ENCODE measurements around the gene TESMIN. TPM values are rescaled to one million over a fixed set of nuclear protein-coding genes. Genes with fewer than 3 reads are reported as not detected.

TESMIN gene
- total and polyA plus RNA-seq, 2 of the 13 experiments (the other 11 are each of a cell fraction or from before 2014, with no cell fraction given): 0.15 to 0.45 TPM

DNA sequence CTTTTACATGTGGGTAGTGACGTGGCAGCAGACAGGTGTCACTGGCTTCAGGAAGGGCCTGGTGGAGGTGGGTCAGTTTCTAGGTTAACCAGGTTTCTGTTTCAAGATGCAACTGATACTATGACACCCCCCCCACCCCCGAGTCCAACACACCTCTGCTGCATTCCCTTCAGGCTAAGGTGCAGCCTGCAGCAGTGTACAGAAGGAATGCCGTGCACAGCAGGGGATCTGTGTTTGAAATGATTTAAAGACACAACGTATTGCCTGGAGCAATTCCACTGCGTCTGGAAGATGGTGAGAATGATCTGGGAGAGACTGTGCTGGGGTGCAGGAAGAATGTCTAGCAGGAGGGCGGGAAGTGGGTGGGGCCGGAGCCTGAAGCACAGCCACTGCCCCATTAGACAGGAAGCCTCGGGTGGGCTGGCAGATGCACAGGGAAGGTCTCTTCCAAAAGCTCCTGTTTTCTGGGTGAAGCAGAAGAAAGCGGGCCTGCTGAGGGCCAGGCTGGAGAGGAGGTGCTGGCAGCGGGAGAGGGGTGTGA is 11.9 kb upstream of the TESMIN start (continued):
- TF ChIP-seq, protein P1, sequence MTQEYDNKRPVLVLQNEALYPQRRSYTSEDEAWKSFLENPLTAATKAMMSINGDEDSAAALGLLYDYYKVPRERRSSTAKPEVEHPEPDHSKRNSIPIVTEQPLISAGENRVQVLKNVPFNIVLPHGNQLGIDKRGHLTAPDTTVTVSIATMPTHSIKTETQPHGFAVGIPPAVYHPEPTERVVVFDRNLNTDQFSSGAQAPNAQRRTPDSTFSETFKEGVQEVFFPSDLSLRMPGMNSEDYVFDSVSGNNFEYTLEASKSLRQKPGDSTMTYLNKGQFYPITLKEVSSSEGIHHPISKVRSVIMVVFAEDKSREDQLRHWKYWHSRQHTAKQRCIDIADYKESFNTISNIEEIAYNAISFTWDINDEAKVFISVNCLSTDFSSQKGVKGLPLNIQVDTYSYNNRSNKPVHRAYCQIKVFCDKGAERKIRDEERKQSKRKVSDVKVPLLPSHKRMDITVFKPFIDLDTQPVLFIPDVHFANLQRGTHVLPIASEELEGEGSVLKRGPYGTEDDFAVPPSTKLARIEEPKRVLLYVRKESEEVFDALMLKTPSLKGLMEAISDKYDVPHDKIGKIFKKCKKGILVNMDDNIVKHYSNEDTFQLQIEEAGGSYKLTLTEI (CRISPR knock-in tag; conservative IDR thresholded peaks at IDR 0.05): no peak

- ChIA-PET CTCF (ENCODE audit: low intra/inter-chr PET ratio, low total read pairs) (no interaction called here), POLR2A (no interaction called here)
- no peak for ATAC-seq
- no peak overlapping the region for H3K4me2 ChIP-seq (ENCODE audit: low read depth, low read length)
- no peak overlapping the region for H3K27ac ChIP-seq (ENCODE audit: extremely low read length, insufficient read depth, low read length)
- BruUV-seq (replicated peaks): no TSS peak
- no peak for FAIRE-seq
- no peaks in the 10 kb centered on the region for H3K4me1 ChIP-seq (ENCODE audit: insufficient read depth, low read length)
- DNase-seq (ENCODE audit: low spot score): no peak
- peaks cover 0 to 3% of the 10 kb centered on the region in 2 experiments; a peak in 2 of 5 replicates for H3K36me3 ChIP-seq (replicated peaks in 1 of 2; ENCODE audit: control insufficient read depth in 1 of 2, insufficient read depth in 2 of 2, low read length in 2 of 2)
- H3K4me3 ChIP-seq (replicated peaks in 1 of 3; ENCODE audit: insufficient read depth in 1 of 3, low read depth in 2 of 3, low read length in 3 of 3): no peak overlapping the region
- no peaks in the 10 kb centered on the region for H4K20me1 ChIP-seq (ENCODE audit: insufficient read depth, low read length)
- H2AFZ ChIP-seq (ENCODE audit: low read length): no peak overlapping the region
- H3K9me3 ChIP-seq (ENCODE audit: low read length): no peaks in the 10 kb centered on the region
- H3K79me2 ChIP-seq (ENCODE audit: insufficient read depth, low read length): no peaks in the 10 kb centered on the region
- no peak overlapping the region for H3K9ac ChIP-seq (ENCODE audit: insufficient read depth, low read depth, low read length)
- in situ Hi-C loops (cut with HindIII; ENCODE audit: extremely low pct_ligation_motif_present, low pct_unique_long_range_greater_than_20kb) (no loop called here), intact Hi-C loops (cut with micrococcal nuclease; ENCODE audit: unreplicated experiment) (no loop called here)
- H3K27me3 ChIP-seq (ENCODE audit: control insufficient read depth in 1 of 2, insufficient read depth in 2 of 2, low read length in 2 of 2): no peaks in the 10 kb centered on the region
- WGBS (ENCODE audit: low lambda C conversion rate): 88% methylated on average over 15 of the region's 15 CpGs
- TF ChIP-seq JUNB (CRISPR knock-in tag; IDR thresholded peaks at IDR 0.05; ENCODE audit: borderline replicate concordance): no peak
- TF ChIP-seq CREBL2 (CRISPR knock-in tag; IDR thresholded peaks at IDR 0.05; ENCODE audit: borderline replicate concordance): no peak
- no peak for TF ChIP-seq PRDM10 (CRISPR knock-in tag; IDR thresholded peaks at IDR 0.05; ENCODE audit: low read depth)
- no peak for TF ChIP-seq TGIF2 (CRISPR knock-in tag; IDR thresholded peaks at IDR 0.05)
- no peak for TF ChIP-seq FOSL1 (CRISPR knock-in tag; IDR thresholded peaks at IDR 0.05; ENCODE audit: borderline replicate concordance)
- TF ChIP-seq ARHGAP35 (CRISPR knock-in tag; IDR thresholded peaks at IDR 0.05; ENCODE audit: borderline replicate concordance): no peak
- TF ChIP-seq GMEB1 (CRISPR knock-in tag; IDR thresholded peaks at IDR 0.05; ENCODE audit: borderline replicate concordance): no peak
- no peak for TF ChIP-seq POGZ (CRISPR knock-in tag; IDR thresholded peaks at IDR 0.05)
- no peak for TF ChIP-seq HNF4A (CRISPR knock-in tag; IDR thresholded peaks at IDR 0.05)
- no peak for TF ChIP-seq ZBTB1 (CRISPR knock-in tag; IDR thresholded peaks at IDR 0.05; ENCODE audit: borderline replicate concordance)
- no peak for TF ChIP-seq SALL2 (CRISPR knock-in tag; IDR thresholded peaks at IDR 0.05)
- no peak for TF ChIP-seq CBX1 (IDR thresholded peaks at IDR 0.05; ENCODE audit: low read depth)
- no peak for TF ChIP-seq SRF (IDR thresholded peaks at IDR 0.05; ENCODE audit: low read depth, low read length)
- no peak for TF ChIP-seq CBX5 (CRISPR knock-in tag; IDR thresholded peaks at IDR 0.05; ENCODE audit: borderline replicate concordance)
These were observed 11.2 kb upstream of the TESMIN start for GRCh38 chr11:68762481-68762880.

All from HepG2 (cell line).